Tibial artery (tissue), 4 donors: ENCODE results near the gene MBTD1.
"Not testable (repeated sequence)": the region's sequence is repeated elsewhere in the genome, so short reads cannot be mapped to it uniquely, and the experiment has no call there.

Experiments
- DNase-seq, 2 donors: peaks; one replicate each; pipeline ENCODE4 v3.0.0-alpha.2; 2019
- H3K27ac ChIP-seq, 2 donors: fragments of 200-600 bp; sonication (generic) in 1 of 2; 1 replicate in 1 of 2; 2 replicates in 1 of 2; pipeline ENCODE4 v1.5.1; 2018 to 2019; ENCODE audit warnings: mild to moderate bottlenecking in 1 of 2
- H3K27me3 ChIP-seq, 2 donors: fragments of 200-600 bp; sonication (generic) in 1 of 2; one replicate each; pipeline versions ENCODE4 v1.5.1 to v1.6.0; 2016 to 2019
- H3K36me3 ChIP-seq, 3 donors: fragments of 200-600 bp; sonication (generic) in 2 of 3; one replicate each; pipeline ENCODE4 v1.5.1; 2016 to 2019; ENCODE audit warnings: mild to moderate bottlenecking in 2 of 3
- H3K4me1 ChIP-seq, 4 donors: fragments of 200-600 bp; sonication (generic) in 2 of 4; 1 replicate in 3 of 4; 2 replicates in 1 of 4; pipeline ENCODE4 v1.5.1; 2016 to 2019
- H3K4me3 ChIP-seq, 2 donors: fragments of 200-600 bp; sonication (generic) in 1 of 2; 1 replicate in 1 of 2; 2 replicates in 1 of 2; pipeline ENCODE4 v1.5.1; 2018 to 2019; ENCODE audit warnings: mild to moderate bottlenecking in 2 of 2
- H3K9me3 ChIP-seq, 3 donors: fragments of 200-600 bp; sonication (generic) in 1 of 3; one replicate each; pipeline ENCODE4 v1.5.1; 2016 to 2019
- CTCF ChIP-seq, 2 experiments: fragments of 200-600 bp in 1 of 2; fragments of 450-650 bp in 1 of 2; IDR thresholded peaks; one replicate each; pipeline ENCODE4 v1.5.1; 2017 to 2019; ENCODE audit warnings: antibody characterized with exemption in 2 of 2, mild to moderate bottlenecking in 1 of 2, moderate library complexity in 1 of 2
- intact Hi-C: fragments of 100-400 bp; cut with DNase I; formaldehyde crosslinking; loops from one replicate; pipeline ENCODE4 v1.15.0; 2023; ENCODE audit warnings: low total_unique reads

MBTD1 gene

GRCh38 chr17:51184124-51184523 lies 75.7 kb downstream of the MBTD1 start:
- no peaks in the 10 kb centered on the region for H3K9me3 ChIP-seq
- no peaks in the 10 kb centered on the region for H3K27me3 ChIP-seq
- no peaks in the 10 kb centered on the region for H3K4me1 ChIP-seq
- TF ChIP-seq CTCF (IDR thresholded peaks at IDR 0.05): no peak
- no peak overlapping the region for H3K27ac ChIP-seq
- peaks cover 17 to 64% (median 49%) of the 10 kb centered on the region in 3 donors for H3K36me3 ChIP-seq
- intact Hi-C loops: no loop called here
- H3K4me3 ChIP-seq: no peak overlapping the region
- DNase-seq: no peak

- no peak for TF ChIP-seq CTCF (IDR thresholded peaks at IDR 0.05)
- Histone ChIP-seq H3K9me3 (no peaks in the 10 kb centered on the region), H3K36me3 (peaks cover 17 to 61% (median 32%) of the 10 kb centered on the region in 3 donors), H3K4me1 (no peaks in the 10 kb centered on the region), H3K27ac (no peak overlapping the region), H3K27me3 (no peaks in the 10 kb centered on the region), H3K4me3 (no peak overlapping the region)
- no peak for DNase-seq
- intact Hi-C loops: no loop called here
Observed at GRCh38 chr17:51180486-51180885, 79.4 kb downstream of the MBTD1 start.

GRCh38 chr17:51172030-51172429 lies 87.8 kb downstream of the MBTD1 start:
- H3K27ac ChIP-seq, H3K4me1 ChIP-seq, DNase-seq, H3K9me3 ChIP-seq, intact Hi-C loops, H3K27me3 ChIP-seq, H3K4me3 ChIP-seq: not testable (repeated sequence)
- H3K36me3 ChIP-seq: peaks cover 23 to 67% (median 56%) of the 10 kb centered on the region in 3 donors

- no peak overlapping the region for H3K4me3 ChIP-seq
- H3K9me3 ChIP-seq: no peaks in the 10 kb centered on the region
- no peak for TF ChIP-seq CTCF (IDR thresholded peaks at IDR 0.05)
- DNase-seq: no peak
- H3K4me1 ChIP-seq: peaks cover 0 to 12% (median 7%) of the 10 kb centered on the region in 4 donors
- H3K27ac ChIP-seq: no peak overlapping the region
- peaks cover 23 to 66% (median 56%) of the 10 kb centered on the region in 3 donors for H3K36me3 ChIP-seq
- H3K27me3 ChIP-seq: no peaks in the 10 kb centered on the region
- intact Hi-C loops: no loop called here
Observed at GRCh38 chr17:51170736-51171135, 89.1 kb downstream of the MBTD1 start.

- no peak for DNase-seq
- Histone ChIP-seq H3K36me3 (peaks cover 23 to 66% (median 56%) of the 10 kb centered on the region in 3 donors), H3K4me3 (no peak overlapping the region), H3K27me3 (no peaks in the 10 kb centered on the region), H3K27ac (no peak overlapping the region), H3K4me1 (peaks cover 0 to 21% (median 15%) of the 10 kb centered on the region in 4 donors), H3K9me3 (no peaks in the 10 kb centered on the region)
- intact Hi-C loops: loop anchor here (5.0 kb wide), 1 partner anchor 47 kb away; the partner anchor contains the start of gene SPAG9
- no peak for TF ChIP-seq CTCF (IDR thresholded peaks at IDR 0.05)
Observed at GRCh38 chr17:51169340-51169739, 90.5 kb downstream of the MBTD1 start.

DNA sequence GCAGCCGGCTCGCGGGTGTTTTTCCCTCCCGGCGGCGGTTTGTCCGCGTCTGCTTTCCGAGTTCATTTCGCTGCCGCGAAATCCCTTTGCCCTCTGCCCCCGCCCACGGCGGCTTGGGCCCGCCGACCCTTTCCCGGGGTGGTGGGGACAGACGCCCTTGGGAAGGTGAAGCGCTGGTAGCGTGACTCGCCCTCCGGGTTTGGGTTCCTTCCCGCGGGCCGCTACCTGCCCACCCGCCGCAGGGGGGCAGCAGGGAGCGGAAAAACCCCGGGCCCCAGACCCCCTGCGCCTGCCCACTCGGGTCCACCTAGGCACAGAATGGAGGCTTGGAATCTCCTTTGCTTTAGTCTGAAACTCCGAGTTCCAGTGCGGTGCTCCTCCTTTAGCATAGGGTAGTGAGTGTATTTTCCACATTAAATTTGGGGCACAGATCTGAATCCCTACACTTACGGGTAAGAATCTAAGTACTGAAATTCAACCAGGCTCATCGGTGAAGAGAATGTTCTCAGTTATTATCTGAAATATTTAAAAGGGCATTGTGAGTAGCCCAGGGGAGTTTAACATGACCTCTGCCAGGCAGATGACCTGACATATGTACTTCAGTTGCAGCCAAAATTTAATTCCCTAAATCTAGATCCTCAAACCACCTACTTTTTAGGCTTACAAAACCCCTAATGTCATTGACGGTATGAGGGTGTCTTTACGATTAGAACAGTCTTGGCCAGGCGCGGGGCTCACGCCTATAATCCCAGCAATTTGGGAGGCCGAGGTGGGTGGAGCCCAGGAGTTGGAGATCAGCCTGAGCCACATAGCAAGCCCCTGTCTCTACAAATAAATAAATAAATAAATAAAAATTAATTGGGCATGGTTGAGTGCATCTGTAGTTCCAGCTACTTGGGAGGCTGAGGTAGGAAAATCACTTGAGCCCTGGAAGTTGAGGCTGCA lies 92.6 kb downstream of the MBTD1 start:
- Histone ChIP-seq H3K9me3 (no peaks in the 10 kb centered on the region), H3K4me3 (peak overlapping the region; percentile 98 to 99), H3K36me3 (peaks cover 23 to 46% (median 37%) of the 10 kb centered on the region in 3 donors), H3K4me1 (peaks cover 0 to 21% (median 15%) of the 10 kb centered on the region in 4 donors), H3K27ac (peak overlapping the region; percentile 88 to 98), H3K27me3 (no peaks in the 10 kb centered on the region)
- DNase-seq: no peak
- TF ChIP-seq CTCF (IDR thresholded peaks at IDR 0.05): peak; percentile 50 to 57
- intact Hi-C loops: loop anchor here (2.0 to 5.0 kb wide), 2 partner anchors 14 to 45 kb away; partner anchors contain the start of genes NME1 and SPAG9
